Measurements from ENCODE around the gene JPH3. TPM values are rescaled to one million over a fixed set of nuclear protein-coding genes. Genes with fewer than 3 reads are reported as not detected.
A peak's percentile ranks its signal among the peaks of the same experiment; 100 is the strongest.

JPH3 gene
- polyA plus RNA-seq, 1 donor, result 0.24 TPM

GRCh38 chr16:87653234-87653633 is 50.9 kb downstream of the JPH3 start:
- no peak for DNase-seq (ENCODE audit: low read depth)

GRCh38 chr16:87654826-87655225 is 52.5 kb downstream of the JPH3 start:
- DNase-seq (ENCODE audit: low read depth), result no peak

- DNase-seq (ENCODE audit: low read depth), result no peak
Observed at GRCh38 chr16:87656328-87656727, 54.0 kb downstream of the JPH3 start.

GRCh38 chr16:87657621-87658192 is 55.4 kb downstream of the JPH3 start:
- DNase-seq (ENCODE audit: low read depth), result no peak

- DNase-seq (ENCODE audit: low read depth), result no peak
Observed at GRCh38 chr16:87658564-87659225, 56.4 kb downstream of the JPH3 start.

- DNase-seq (ENCODE audit: low read depth), result peak; percentile 24
Observed at GRCh38 chr16:87661561-87661960, 59.3 kb downstream of the JPH3 start.

- DNase-seq (ENCODE audit: low read depth), result no peak
Observed at GRCh38 chr16:87662254-87663204, 60.2 kb downstream of the JPH3 start.

GRCh38 chr16:87664792-87665191 is 62.5 kb downstream of the JPH3 start:
- no peak for DNase-seq (ENCODE audit: low read depth)

- no peak for DNase-seq (ENCODE audit: low read depth)
Observed at GRCh38 chr16:87665193-87665592, 62.9 kb downstream of the JPH3 start.

- no peak for DNase-seq (ENCODE audit: low read depth)
Observed at GRCh38 chr16:87666919-87667318, 64.6 kb downstream of the JPH3 start.

GRCh38 chr16:87667443-87667842 is 65.1 kb downstream of the JPH3 start:
- no peak for DNase-seq (ENCODE audit: low read depth)

- DNase-seq (ENCODE audit: low read depth), result no peak
Observed at GRCh38 chr16:87667946-87668345, 65.6 kb downstream of the JPH3 start.

- no peak for DNase-seq (ENCODE audit: low read depth)
Observed at GRCh38 chr16:87669672-87670071, 67.4 kb downstream of the JPH3 start.

- no peak for DNase-seq (ENCODE audit: low read depth)
Observed at GRCh38 chr16:87671221-87671620, 68.9 kb downstream of the JPH3 start.

GRCh38 chr16:87671715-87672270 is 69.5 kb downstream of the JPH3 start:
- DNase-seq (ENCODE audit: low read depth), result no peak

GRCh38 chr16:87674419-87674818 is 72.1 kb downstream of the JPH3 start:
- no peak for DNase-seq (ENCODE audit: low read depth)

- no peak for DNase-seq (ENCODE audit: low read depth)
Observed at GRCh38 chr16:87675111-87675719, 72.9 kb downstream of the JPH3 start.

- no peak for DNase-seq (ENCODE audit: low read depth)
Observed at GRCh38 chr16:87677830-87678229, 75.5 kb downstream of the JPH3 start.

- no peak for DNase-seq (ENCODE audit: low read depth)
Observed at GRCh38 chr16:87678618-87679017, 76.3 kb downstream of the JPH3 start.

GRCh38 chr16:87679593-87680271 is 77.4 kb downstream of the JPH3 start:
- no peak for DNase-seq (ENCODE audit: low read depth)

GRCh38 chr16:87680272-87680644 is 78.0 kb downstream of the JPH3 start:
- no peak for DNase-seq (ENCODE audit: low read depth)
